GM13977 (cell line): ENCODE data around the gene PTGER2.

ENCODE experiments used
- DNase-seq: peaks from one replicate; pipeline ENCODE4 v3.0.0; 2012; ENCODE audit warnings: low spot score
- CTCF ChIP-seq: IDR thresholded peaks from 2 replicates; pipeline ENCODE4 v1.5.1; 2012; ENCODE audit warnings: mild to moderate bottlenecking, control low read depth; ENCODE audit not compliant: insufficient read depth; ENCODE audit errors: extremely low read depth, missing control alignments
- in situ Hi-C: fragments of 300-500 bp; cut with MboI; formaldehyde crosslinking; loops from one replicate; pipeline ENCODE4 v1.12.0; 2022; ENCODE audit warnings: low sequenced_read_pairs, low pct_unique_long_range_greater_than_20kb, mixed read lengths, inconsistent platforms; ENCODE audit not compliant: unreplicated experiment

The PTGER2 gene

GRCh38 chr14:52333108-52333507, 19.0 kb downstream of the PTGER2 start:
- DNase-seq = no peak
- in situ Hi-C loops = no loop called here
- no peak for TF ChIP-seq CTCF

DNA sequence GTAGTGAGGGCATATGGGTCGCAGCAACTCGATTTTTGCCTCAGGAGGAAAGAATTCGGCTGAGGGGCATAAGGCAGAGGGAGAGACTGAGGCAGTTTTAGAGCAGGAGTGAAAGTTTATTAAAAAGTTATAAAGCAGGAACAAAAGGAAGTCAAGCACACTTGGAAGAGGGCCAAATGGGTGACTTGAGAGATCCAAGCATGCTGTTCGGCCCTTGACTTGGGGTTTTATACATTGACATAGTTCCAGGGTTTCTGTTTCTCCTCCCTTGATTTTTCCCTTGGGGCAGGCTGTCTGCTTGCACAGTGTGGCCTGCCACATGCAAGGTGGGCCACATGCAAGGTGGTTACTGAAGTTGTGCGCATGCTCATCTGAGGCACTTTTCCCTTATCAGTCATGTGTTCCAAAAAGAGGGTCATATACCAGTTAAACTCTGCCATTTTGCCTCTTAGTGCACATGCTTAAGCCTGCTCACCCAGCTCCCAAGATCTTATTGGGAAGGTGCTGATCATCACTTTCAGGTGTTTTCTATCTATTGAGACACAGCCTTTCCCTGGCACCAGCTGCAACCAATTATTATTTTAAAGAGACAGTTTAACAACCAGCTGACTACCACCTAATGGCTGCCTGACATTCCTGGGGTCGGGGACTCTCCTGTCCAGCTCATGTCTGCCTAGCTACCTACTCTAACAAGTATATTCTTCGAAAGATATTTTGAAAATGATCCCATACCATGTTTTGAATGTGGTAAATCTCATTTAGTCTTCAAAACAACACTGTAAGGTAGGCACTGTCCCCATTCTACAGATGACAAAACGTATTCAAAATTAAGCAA, 19.9 kb downstream of the PTGER2 start:
- in situ Hi-C loops = no loop called here
- no peak for DNase-seq
- TF ChIP-seq CTCF = no peak

- in situ Hi-C loops = no loop called here
- TF ChIP-seq CTCF = no peak
- no peak for DNase-seq
Measured at GRCh38 chr14:52336241-52336640, 22.1 kb downstream of the PTGER2 start.

DNA sequence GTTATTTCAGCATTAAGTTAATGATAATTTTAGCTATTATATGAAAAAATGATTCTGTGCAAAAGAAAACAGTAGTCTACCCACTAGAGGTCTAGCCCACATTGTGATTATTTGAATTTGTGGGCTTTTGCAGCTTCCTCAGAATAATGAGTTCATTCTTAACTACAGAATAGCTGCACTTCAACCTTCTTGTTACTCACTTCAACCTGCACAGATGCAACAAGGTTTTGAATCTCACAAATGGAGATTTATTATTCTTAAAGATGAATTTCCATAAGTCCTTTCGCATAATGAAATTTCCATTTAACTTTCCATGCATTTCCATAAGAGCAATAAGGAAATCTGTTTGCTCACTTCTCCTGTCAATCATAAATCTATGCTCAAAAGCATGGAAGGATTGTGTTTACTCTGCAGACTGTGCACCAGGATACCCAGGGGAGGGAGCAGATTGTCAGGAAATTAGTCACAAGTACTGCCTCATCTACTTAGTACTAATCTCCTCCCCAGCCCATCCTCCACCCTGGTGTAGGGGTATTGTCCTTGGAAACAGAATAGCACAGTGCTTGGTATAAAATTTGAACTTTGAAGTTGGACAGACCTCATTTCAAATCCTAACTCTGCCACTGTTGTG, 24.1 kb downstream of the PTGER2 start:
- in situ Hi-C loops = no loop called here
- DNase-seq = no peak
- no peak for TF ChIP-seq CTCF

- in situ Hi-C loops = no loop called here
- DNase-seq = no peak
- TF ChIP-seq CTCF = no peak
Measured at GRCh38 chr14:52339262-52339661, 25.1 kb downstream of the PTGER2 start.

GRCh38 chr14:52342849-52343596, 28.9 kb downstream of the PTGER2 start:
- TF ChIP-seq CTCF = no peak
- in situ Hi-C loops = no loop called here
- no peak for DNase-seq
